ENCODE results near the gene CMTM1.
"Not testable (repeated sequence)": the region's sequence is repeated elsewhere in the genome, so short reads cannot be mapped to it uniquely, and the experiment has no call there.

Gene CMTM1

DNA sequence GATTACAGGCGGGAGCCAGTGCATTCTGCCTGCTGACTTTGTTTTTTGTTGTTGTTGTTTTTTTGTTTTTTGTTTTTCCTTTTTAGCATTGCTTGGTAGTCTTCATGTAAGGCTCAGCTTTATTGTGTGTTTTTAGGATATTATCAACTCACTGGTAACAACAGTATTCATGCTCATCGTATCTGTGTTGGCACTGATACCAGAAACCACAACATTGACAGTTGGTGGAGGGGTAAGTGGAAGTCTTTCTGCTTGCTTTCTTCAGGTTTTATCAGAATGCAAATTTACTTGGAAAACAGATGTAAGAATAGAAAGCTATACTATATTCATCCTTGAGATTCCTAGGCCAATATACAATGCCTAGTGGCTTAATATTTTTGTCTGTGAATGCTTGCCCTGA is 3.3 kb upstream of the CMTM1 start:
- no peak for DNase-seq (ENCODE audit: low read depth)

DNA sequence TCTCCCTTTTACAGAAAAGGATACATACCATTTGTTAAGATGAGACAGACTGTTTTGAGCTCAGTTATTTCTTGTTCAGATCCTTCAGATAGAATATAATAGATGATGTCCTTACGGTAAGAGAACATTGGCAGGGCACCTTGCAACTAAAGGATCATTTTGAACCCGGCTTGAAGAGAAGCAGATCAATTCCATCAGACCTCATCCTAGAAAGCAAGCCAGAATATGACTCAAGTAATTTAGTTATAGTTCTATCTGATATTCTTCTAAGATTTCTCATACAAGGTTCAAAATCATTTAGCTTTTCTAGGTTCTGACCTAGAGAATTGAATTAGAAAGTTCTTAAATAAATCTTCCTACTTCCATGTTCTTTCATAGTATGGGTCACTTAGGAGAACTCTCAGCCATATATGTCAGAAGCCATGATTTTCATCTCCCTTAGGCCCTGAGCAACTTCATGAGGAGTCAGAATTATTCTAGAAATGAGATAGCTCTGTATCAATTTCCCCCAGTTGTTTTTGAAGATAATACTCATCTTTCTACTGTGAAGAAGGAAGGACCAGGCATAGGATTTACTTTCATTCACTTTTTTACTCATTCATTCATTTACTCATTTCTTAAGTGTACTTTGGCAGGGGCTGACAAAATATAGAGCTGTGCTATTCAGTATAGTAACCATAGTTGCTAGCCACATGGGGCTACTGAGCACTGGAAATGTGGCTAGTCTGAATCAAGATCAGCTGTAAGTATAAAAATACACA is 2.5 kb upstream of the CMTM1 start:
- no peak for DNase-seq (ENCODE audit: low read depth)

DNA sequence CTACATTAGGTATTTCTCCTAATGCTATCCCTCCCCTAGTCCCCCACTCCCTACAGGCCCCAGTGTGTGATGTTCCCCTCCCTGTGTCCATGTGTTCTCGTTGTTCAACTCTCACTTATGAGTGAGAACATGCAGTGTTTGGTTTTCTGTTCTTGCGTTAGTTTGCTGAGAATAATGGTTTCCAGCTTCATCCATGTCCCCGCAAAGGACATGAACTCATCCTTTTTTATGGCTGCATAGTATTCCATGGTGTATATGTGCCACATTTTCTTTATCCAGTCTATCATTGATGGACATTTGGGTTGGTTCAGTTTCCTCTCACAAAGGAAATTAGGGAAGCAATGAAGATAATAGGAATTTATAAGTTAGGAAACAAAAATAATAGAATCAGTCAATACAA is 1.0 kb downstream of the CMTM1 start:
- not testable (repeated sequence) for DNase-seq (ENCODE audit: low read depth)

DNA sequence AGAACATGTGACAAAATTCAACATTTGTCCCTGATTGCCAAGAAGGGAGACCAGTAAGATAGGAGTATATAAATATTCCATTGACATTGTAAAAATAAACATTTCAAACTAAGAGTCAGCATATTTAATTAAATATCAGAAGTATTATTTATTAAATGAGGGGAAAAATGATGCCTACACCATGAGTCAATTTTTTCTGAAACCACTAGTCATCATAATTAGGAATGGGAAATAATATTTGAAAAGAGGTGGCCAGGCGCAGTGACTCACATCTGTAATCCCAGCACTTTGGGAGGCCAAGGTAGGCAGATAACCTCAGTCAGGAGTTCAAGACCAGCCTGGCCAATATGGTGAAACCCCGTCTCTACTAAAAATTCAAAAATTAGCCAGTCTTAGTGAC is 2.1 kb downstream of the CMTM1 start:
- no peak for DNase-seq (ENCODE audit: low read depth)

DNA sequence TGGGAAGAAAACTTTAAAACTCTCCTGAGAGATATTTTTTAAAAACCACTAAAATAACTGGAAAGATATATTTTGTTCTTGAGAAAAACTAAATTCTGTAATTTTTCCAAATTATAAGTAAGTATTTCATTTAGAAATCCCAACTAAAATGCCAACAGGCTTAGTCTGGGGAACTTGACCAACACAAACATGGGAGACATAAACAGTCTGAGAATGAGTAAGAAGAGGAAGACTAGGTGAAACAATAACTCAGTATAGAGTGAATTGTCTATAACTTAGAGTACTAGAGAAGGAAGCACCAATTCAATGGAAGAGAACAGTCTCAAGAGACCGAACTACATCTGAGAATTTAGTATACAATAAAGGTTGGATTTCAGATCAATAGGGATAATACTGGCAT is 2.9 kb downstream of the CMTM1 start:
- DNase-seq (ENCODE audit: low read depth), result no peak

DNA sequence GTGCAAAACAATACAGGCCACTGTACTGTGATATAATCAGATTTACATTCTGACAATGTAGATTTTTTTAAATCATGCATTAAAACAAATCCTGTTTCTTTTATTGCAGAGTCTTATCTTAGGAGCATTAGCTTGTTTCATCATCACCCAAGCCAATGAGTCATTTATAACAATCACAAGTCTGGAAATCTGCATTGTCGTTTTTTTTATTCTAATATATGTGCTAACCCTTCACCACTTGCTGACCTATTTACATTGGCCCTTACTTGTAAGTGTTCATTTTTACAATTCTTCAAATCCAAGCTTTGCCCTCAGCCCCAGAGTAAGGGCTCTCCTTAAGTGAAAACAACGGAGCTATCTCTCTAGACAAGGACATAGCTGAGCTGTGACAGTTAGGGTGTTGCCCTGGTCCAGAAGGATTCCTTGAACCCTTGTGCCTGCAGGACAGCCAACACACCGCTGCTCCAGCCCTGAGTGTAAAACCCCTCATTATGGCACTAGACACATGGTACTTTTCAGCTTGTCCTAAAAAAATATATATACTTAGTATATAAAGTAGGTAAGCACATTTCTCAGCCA is 3.7 kb downstream of the CMTM1 start:
- DNase-seq (ENCODE audit: low read depth), result no peak

DNA sequence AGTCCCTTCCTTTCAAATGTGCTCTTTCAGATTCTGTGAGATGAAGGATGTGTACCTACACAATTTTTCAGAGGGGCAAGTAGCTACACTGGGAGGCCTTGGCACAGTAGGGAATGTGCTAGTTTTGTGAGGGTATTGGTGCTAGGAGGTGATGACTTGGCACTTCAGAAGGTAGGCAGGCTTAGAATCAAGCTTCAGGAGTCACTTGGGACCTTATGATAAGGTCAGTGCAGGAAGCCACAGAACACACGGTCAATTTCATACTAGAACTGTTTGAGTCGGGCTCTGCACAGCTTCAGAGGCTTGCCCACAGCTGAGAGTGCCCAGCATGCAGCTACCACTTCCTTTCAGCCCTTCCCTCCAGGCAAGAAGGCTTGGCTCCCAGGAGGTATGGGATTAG is 6.1 kb downstream of the CMTM1 start:
- DNase-seq (ENCODE audit: low read depth), result no peak

DNA sequence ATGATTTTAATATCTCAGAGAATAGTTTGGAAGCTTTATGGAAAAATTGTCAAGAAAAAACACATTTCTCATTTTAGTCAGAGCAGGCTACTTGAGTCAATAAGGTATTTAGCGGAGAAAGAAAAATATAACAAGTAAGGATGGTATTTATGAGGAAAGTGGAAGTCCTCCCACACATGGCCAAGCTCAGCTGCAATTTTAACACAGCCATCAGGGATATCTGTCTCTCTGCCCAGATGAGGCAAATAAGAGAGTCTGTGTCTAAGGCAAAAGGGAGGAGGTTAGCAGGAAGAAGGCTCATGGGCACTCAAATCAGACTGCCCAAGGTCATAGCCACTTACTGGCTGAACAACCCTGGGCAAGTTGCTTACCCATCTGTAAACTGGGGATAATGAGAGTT is 7.8 kb downstream of the CMTM1 start:
- DNase-seq (ENCODE audit: low read depth), result no peak

DNA sequence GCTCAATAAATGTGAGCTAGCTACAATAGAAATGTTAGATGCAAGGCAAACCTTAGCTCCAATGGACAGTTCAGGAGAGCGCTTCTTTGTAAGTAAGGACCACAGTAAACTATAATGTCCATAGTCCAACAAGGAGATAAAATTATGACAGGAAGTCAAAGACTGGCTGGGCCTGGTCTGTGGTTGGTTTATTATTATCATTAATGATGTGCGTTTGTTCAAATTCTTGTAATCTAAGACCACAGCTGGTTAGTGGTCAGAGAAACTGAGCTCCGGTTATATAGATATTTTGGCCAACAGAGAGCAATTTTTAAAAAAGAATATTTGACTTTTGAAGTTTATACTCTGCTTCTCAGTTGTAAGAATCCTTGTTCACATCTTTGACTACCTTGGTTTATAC is 8.3 kb downstream of the CMTM1 start:
- DNase-seq (ENCODE audit: low read depth), result no peak

DNA sequence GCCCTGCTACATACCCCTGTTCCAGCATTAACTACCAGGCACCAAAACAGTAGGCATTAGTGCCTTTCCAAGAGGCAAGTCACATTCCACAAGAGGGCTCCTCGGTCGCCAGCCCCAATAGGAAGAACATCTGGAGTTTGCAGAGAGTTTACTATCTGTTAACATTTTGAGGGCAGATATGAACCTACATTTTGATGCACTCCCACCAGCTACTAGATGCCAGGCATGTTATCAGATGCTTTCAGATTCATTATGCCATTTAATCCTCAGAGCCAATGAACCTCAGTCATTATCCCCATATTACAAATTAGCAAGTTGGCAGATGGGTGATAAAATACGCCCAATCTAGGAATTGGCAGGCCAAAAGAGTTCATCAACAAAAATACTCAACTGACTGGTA is 8.8 kb downstream of the CMTM1 start:
- DNase-seq (ENCODE audit: low read depth), result no peak

DNA sequence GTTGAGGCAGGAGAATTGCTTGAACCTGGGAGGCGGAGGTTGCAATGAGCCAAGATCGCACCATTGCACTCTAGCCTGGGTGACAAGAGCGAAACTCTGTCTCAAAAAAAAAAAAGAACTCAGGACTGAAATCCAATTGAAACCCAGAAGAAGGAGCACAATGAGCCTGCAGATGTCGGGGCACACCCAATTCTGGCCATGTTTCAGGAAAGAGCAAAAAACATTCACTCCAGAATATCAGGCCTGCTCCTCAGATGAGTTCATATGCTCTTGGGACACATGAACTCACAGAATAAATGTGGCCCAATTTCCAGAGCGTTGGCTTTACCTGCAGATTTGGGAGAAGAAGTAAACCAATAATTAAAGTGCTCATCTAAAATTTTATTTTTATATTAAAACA is 10.1 kb downstream of the CMTM1 start:
- DNase-seq (ENCODE audit: low read depth), result no peak

DNA sequence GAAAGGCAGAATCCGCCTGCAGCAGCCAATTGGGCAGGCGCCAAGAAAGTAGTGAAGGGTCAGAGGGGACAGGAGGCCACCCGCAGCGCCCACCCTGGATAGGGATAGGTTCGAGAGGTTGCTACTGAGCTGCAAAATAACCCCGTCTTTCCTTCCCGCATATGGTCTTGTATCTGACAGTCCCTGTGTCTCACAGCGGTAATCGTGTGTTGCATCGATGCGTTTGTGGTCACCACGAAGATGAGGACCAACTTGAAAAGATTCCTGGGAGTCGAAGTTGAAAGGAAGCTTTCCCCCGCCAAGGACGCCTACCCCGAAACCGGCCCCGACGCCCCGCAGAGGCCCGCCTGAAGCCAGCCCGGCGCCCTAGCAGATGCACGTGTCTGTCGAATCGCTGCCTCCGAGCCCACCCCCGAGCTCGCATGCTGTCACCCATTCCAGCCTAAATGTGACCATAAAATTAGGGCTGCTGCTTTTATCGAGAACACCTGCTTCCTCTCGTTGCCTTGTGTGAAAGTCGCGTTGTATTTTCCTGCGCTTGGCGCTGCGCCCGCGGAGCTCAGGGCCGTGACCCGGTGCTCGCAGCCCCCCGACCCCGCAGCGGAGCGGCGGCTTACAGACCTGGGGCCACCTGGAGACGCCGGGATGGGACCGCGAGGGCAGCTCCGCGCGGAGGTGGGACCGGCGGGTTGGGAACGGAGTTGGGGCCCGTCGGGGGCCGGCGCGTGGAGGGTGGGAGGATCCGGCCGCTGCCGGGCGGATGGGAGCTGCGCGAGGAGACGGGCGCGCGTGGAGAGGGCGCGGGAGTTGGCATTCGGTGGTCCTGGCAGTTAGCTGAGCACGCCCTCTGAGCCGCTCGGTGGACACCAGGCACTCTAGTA is 12.7 kb downstream of the CMTM1 start, which contains the start of gene CMTM2:
Gene CMTM2 (plus strand): TSS at position 813 of the 881 bp plus-strand sequence. CDS start 145 bp downstream, outside the sequence.
- no peak for DNase-seq (ENCODE audit: low read depth)

DNA sequence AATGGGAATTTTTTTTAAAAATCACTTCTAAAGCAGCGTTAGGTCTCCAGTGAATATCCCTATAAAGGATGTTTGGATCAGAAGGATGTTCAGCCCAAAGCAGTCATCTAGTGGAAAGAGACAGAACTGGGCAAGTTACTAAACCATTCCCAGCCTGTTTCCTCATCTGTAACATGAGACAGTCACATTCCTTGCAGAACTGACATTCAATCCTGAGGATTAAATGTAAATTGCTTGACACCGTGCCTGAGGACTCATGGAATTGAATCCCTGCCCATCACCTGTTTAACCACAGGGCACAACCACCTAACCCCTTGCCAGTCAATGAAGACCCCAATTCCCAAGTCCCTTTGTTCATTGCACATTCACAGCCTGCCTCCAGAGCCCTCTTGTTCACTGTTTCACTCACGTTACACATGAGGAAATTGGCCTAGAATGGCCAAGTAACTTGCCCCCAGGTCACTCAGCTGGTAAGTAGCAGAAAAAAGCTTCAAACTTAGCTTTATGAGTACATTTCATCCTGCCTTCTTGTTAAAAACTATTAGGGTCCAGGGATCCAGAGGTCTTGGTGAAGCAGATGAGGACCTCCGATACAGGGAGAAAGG is 14.5 kb downstream of the CMTM1 start:
- no peak for DNase-seq (ENCODE audit: low read depth)

DNA sequence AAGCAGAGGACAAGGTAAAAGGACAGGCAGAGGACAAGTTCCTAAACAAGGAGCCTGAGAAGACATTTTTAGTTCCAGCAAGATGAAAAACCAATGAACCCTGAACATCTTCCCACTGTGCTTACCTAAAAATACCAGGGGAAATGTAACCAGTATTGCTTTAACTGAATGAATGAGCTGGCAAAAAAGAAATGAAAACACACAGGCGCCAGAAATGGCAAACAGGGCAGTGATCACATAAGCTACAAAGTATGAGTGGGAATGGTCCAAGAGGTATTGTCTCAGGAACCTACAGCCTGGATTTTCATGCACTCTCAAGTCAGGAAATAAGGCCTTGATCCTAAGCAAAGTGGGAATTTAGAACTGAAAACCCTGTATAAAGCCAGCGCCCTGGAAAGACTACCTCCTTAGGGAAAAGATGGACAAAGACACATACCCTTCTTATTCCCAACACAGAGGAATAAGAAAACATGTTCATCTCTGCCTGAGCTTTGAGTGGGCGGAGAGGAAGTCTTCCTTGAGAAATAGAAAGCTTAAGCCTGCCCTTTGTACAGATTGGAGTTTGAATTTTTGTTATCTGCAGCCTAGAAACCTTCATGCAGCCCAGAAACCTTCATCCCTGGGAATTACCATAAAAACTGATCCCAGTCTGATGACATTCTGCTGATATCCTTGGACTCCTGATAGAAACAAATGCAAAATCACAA is 15.2 kb downstream of the CMTM1 start:
- DNase-seq (ENCODE audit: low read depth), result no peak

DNA sequence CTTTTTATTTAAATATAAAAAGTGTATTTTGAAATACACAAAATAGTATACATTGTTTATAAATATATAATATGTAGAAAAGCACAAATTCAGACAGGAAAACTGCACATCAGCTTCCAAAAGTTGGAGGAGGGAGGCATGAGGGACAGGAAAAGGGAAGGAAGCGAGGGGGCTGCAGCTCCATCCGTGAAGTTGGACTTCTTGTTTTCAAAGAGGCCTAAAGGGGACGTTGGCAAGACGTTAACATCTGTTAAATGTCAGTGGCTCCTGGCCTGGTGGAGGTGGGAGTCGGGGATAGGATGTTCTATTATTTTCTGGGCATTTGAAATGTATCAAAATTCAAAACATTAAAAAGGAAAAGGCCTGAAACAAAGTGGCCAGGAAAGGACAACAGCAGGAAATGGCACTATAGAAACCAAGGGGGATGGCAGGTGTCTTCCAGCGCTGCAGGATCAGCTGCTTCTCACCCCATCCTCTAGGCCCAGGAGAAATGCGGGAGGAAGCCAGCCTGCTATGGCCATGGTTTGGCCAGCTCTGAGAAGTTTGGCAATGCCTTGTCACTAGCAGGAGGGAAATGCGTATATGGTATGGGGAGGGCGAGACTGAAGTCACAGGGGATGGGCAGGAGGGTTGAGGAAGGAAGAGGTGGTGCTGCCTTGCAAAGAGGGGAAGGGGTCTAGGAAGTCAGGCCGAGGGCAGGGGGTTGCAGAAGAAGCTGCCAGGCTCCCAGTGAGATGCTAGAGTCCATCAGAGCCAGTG is 19.4 kb downstream of the CMTM1 start:
- DNase-seq (ENCODE audit: low read depth), result no peak

DNA sequence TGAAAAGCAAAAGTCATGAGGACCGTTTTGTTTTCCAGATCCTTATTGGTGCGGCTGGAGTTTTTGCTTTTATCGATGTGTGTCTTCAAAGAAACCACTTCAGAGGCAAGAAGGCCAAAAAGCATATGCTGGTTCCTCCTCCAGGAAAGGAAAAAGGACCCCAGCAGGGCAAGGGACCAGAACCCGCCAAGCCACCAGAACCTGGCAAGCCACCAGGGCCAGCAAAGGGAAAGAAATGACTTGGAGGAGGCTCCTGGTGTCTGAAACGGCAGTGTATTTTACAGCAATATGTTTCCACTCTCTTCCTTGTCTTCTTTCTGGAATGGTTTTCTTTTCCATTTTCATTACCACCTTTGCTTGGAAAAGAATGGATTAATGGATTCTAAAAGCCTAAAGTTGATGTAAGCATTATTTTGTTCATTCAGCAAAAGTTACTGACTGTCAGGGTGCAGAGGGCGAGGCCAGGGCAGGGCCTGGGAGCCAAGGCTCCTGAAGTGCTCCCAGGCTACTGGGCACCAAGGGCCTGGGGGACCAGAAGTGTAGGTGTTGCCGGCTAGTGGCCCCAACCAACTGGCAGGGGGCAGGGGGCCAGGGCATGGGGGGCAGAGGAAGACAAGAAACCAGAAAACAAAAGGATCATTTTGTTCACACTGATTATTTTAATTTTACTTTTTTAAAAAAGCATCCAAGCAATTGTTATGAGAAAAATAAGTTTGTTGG is 21.8 kb downstream of the CMTM1 start:
- no peak for DNase-seq (ENCODE audit: low read depth)

DNA sequence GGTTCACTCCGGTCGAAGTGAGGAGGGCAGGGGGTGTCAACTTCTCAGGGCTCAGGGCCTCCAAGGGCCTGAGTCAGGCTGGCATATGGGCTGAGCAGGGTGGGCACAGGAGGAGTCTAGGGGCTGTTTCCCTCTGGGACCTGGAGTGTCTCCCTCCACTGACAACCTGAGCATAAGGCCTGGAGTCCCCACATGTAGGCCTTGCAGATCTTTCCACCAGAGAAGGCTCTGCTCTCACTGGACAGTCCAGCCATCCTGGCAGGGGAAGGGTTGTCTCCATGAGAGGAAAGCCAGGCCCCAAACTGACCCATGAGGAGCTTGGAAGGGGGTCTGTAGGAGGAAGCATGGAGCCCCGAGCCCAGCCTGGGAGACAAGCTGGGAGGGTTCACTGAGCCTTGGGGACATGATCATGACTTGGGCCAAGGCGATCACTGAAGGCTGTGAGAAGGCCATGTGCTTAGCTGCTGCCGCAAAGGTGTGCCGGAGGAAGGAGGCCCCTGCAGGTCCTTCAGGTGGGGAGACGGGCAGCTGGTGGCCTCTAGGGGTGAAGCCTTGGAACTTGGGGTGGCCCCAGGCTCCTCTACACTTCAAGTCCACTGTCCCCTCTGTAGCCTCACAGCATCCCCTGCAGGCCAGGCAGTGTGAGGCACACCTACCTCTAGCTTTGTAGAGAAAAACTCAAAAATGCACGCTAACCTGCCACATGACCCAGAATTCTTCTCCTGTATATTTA is 22.9 kb downstream of the CMTM1 start:
- no peak for DNase-seq (ENCODE audit: low read depth)

DNA sequence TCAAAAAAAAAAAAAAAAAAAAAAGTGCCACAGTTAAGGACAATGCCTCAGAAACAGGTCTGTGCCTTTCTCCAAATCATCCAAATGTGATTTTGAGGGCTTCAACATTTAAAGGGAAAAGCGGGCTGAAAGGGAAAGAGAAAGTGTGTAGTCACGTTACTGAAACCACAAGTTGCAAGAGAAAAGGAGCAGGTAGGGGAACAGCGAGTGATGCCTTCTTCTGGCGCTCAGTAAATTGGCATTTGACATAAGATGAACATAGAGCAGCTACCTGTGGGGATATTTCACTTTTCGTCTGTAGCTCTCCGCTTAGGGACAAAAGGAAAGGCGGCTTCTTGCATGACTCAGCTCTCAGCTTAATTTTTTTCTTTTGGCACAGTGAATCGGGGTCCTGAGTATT is 24.1 kb downstream of the CMTM1 start:
- DNase-seq (ENCODE audit: low read depth), result no peak

DNA sequence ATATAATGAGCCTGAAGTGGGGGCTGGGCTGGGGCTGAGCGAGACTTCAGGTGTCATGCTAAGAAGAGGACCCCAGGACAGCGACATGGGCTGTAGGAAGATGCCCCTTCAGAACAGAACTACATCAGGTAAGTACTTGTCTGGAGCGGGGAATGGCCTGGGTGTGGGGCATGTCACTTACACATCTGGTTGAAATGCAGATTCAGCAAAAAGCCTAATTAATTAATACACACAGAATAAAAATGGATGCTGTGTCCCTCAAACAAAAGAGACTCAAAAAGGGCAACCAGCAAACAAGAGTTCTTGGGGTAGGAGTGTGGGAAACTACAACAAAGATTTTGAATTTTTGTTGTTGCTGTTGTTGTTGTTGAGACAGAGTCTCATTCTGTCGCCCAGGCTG is 24.8 kb downstream of the CMTM1 start:
- no peak for DNase-seq (ENCODE audit: low read depth)

DNA sequence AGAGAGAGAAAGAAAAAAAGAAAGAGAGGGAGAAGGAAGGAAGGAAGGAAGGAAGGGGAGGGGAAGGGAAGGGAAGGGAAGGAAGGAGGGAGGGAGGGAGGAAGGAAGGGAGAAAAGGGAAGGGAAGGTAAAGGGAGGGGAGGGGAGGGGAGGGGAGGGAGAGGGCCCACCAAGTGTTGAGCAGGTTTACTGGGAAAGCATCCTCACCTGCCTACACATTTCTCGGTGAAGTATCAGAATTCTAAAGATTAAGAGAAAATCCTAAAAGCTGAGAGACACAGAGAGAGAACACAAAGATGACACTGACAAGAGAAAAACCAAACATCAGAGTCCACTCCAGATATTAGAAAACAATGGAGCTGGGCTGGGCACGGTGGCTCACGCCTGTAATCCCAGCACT is 26.0 kb downstream of the CMTM1 start:
- no peak for DNase-seq (ENCODE audit: low read depth)
